H1 (cell line): ENCODE data around the gene PARD6B. TPM values are rescaled to one million over a fixed set of nuclear protein-coding genes. Genes with fewer than 3 reads are reported as not detected.

Experiments used
- CTCF ChIA-PET: fragments of 300-600 bp; sonication (Branson Sonifier 250); formaldehyde crosslinking; loops from one replicate; lab custom pipeline; 2021; ENCODE audit not compliant: partially characterized antibody; lab: Charles Lee
- POLR2A ChIA-PET: fragments of 300-600 bp; sonication (Branson Sonifier 250); formaldehyde crosslinking; loops from one replicate; lab custom pipeline; 2021; ENCODE audit warnings: inconsistent platforms; ENCODE audit not compliant: partially characterized antibody; lab: Charles Lee
- DNase-seq, 2 experiments: peaks; one replicate each; pipeline versions ENCODE4 v3.0.0 to v3.0.0-alpha.2; 2010 to 2022; ENCODE audit warnings: low spot score in 2 of 2, low read depth in 1 of 2, mixed read lengths in 1 of 2
- FAIRE-seq: peaks from 2 replicates; lab custom pipeline; 2011; peaks lifted over from hg19 to GRCh38; lab: Jason Lieb, UNC
- H2AFZ ChIP-seq: 2 replicates; pipeline ENCODE4 v1.8.1; 2012; ENCODE audit warnings: low read length, inconsistent platforms
- H2AK5ac ChIP-seq: 2 replicates; pipeline ENCODE4 v1.6.1; 2013; ENCODE audit warnings: low read depth, low read length
- H2BK120ac ChIP-seq: replicated peaks from 2 replicates; pipeline ENCODE3; 2013; ENCODE audit warnings: low read depth, low read length, inconsistent platforms
- H2BK12ac ChIP-seq: 2 replicates; pipeline ENCODE4 v1.6.1; 2013; ENCODE audit warnings: low read depth, low read length
- H2BK15ac ChIP-seq: 2 replicates; pipeline ENCODE4 v1.6.1; 2013; ENCODE audit warnings: low read length
- H2BK20ac ChIP-seq: 2 replicates; pipeline ENCODE4 v1.6.1; 2013; ENCODE audit warnings: low read length
- H2BK5ac ChIP-seq: 2 replicates; pipeline ENCODE4 v1.6.1; 2013; ENCODE audit warnings: low read depth, low read length
- H3K14ac ChIP-seq: 2 replicates; pipeline ENCODE4 v1.6.1; 2013; ENCODE audit warnings: inconsistent platforms; ENCODE audit not compliant: insufficient read length
- H3K18ac ChIP-seq: 2 replicates; pipeline ENCODE4 v1.6.1; 2013; ENCODE audit warnings: low read length; ENCODE audit errors: extremely low read depth
- H3K23ac ChIP-seq: 2 replicates; pipeline ENCODE4 v1.6.1; 2013; ENCODE audit warnings: inconsistent platforms; ENCODE audit not compliant: insufficient read length
- H3K23me2 ChIP-seq: 2 replicates; pipeline ENCODE4 v1.6.1; 2013; ENCODE audit warnings: low read depth, low read length
- H3K27ac ChIP-seq: 2 replicates; pipeline ENCODE4 v1.6.1; 2011; ENCODE audit warnings: low read depth, low read length, inconsistent platforms
- H3K27me3 ChIP-seq, 4 experiments: replicated peaks in 1 of 4; 1 replicate in 1 of 4; 2 replicates in 3 of 4; pipeline versions ENCODE4 v1.6.1 to v1.8.1; 2011 to 2013; ENCODE audit warnings: low read length in 3 of 4, mild to moderate bottlenecking in 3 of 4, inconsistent platforms in 2 of 4, mixed read lengths in 2 of 4, moderate library complexity in 1 of 4; ENCODE audit not compliant: control insufficient read depth in 3 of 4, insufficient read depth in 3 of 4; ENCODE audit errors: extremely low read depth in 1 of 4
- H3K36me3 ChIP-seq, 4 experiments: 2 replicates each; pipeline versions ENCODE4 v1.6.1 to v1.8.1; 2011 to 2013; ENCODE audit warnings: mild to moderate bottlenecking in 4 of 4, low read length in 3 of 4, moderate library complexity in 2 of 4, control low read depth in 1 of 4, inconsistent platforms in 1 of 4; ENCODE audit not compliant: insufficient read depth in 4 of 4, control insufficient read depth in 2 of 4
- H3K4ac ChIP-seq: replicated peaks from 2 replicates; pipeline ENCODE3; 2013; ENCODE audit warnings: low read length, low read depth, mixed read lengths, inconsistent platforms; ENCODE audit not compliant: insufficient read length
- H3K4me1 ChIP-seq, 4 experiments: replicated peaks in 1 of 4; 1 replicate in 1 of 4; 2 replicates in 3 of 4; pipeline versions ENCODE4 v1.6.1 to v1.8.1; 2011 to 2013; ENCODE audit warnings: low read length in 3 of 4, inconsistent platforms in 2 of 4, mixed read lengths in 1 of 4; ENCODE audit not compliant: insufficient read depth in 4 of 4, control insufficient read depth in 3 of 4
- H3K4me2 ChIP-seq, 2 experiments: 2 replicates each; pipeline versions ENCODE4 v1.6.1 to v1.8.1; 2011 to 2013; ENCODE audit warnings: low read depth in 2 of 2, low read length in 2 of 2, control low read depth in 1 of 2, inconsistent platforms in 1 of 2, mild to moderate bottlenecking in 1 of 2; ENCODE audit not compliant: insufficient read depth in 1 of 2
- H3K4me3 ChIP-seq, 4 experiments: fragments of 200-600, 300-600 bp in 1 of 4; sonication (generic), shearing (Covaris generic), sonication (Bioruptor Twin) in 1 of 4; 2 replicates each; pipeline versions ENCODE4 v1.5.1 to v1.8.1; 2011 to 2016; ENCODE audit warnings: low read length in 4 of 4, low read depth in 3 of 4, control low read depth in 2 of 4, inconsistent platforms in 2 of 4, mild to moderate bottlenecking in 2 of 4, mixed read lengths in 1 of 4, moderate library complexity in 1 of 4; ENCODE audit not compliant: insufficient read depth in 2 of 4; ENCODE audit errors: extremely low read depth in 1 of 4
- H3K56ac ChIP-seq: replicated peaks from 2 replicates; pipeline ENCODE3; 2013; ENCODE audit warnings: low read depth, mild to moderate bottlenecking, mixed read lengths, low read length, inconsistent platforms; ENCODE audit not compliant: insufficient read length
- H3K79me1 ChIP-seq: 2 replicates; pipeline ENCODE4 v1.6.1; 2013; ENCODE audit warnings: low read depth, low read length, control low read depth
- H3K79me2 ChIP-seq, 2 experiments: 2 replicates each; pipeline versions ENCODE4 v1.6.1 to v1.8.1; 2012 to 2013; ENCODE audit warnings: low read length in 2 of 2, mild to moderate bottlenecking in 2 of 2, inconsistent platforms in 1 of 2; ENCODE audit not compliant: insufficient read depth in 2 of 2, control insufficient read depth in 1 of 2
- H3K9ac ChIP-seq, 4 experiments: replicated peaks in 1 of 4; 1 replicate in 1 of 4; 2 replicates in 3 of 4; pipeline versions ENCODE4 v1.6.1 to v1.8.1; 2011 to 2013; ENCODE audit warnings: low read depth in 3 of 4, low read length in 3 of 4, control low read depth in 2 of 4, mild to moderate bottlenecking in 2 of 4, moderate library complexity in 2 of 4, inconsistent platforms in 1 of 4; ENCODE audit errors: extremely low read depth in 1 of 4
- H3K9me3 ChIP-seq, 2 experiments: 2 replicates each; pipeline versions ENCODE4 v1.6.1 to v1.8.1; 2012 to 2013; ENCODE audit warnings: mild to moderate bottlenecking in 2 of 2, moderate library complexity in 2 of 2, control low read depth in 1 of 2, inconsistent platforms in 1 of 2, low read depth in 1 of 2, low read length in 1 of 2, mixed read lengths in 1 of 2; ENCODE audit not compliant: insufficient read depth in 2 of 2
- H4K20me1 ChIP-seq, 2 experiments: replicated peaks in 1 of 2; 2 replicates each; pipeline versions ENCODE3 to v1.8.1; 2011 to 2013; ENCODE audit warnings: inconsistent platforms in 2 of 2, low read length in 2 of 2, mild to moderate bottlenecking in 1 of 2; ENCODE audit not compliant: insufficient read depth in 2 of 2, control insufficient read depth in 1 of 2
- H4K5ac ChIP-seq: 2 replicates; pipeline ENCODE4 v1.6.1; 2013; ENCODE audit warnings: low read length, low read depth, mixed read lengths, inconsistent platforms; ENCODE audit not compliant: insufficient read length
- H4K8ac ChIP-seq: 2 replicates; pipeline ENCODE4 v1.8.0; 2013; ENCODE audit warnings: mild to moderate bottlenecking, moderate library complexity, low read length, inconsistent platforms; ENCODE audit not compliant: insufficient read depth; ENCODE audit errors: extremely low read depth
- H4K91ac ChIP-seq: replicated peaks from 2 replicates; pipeline ENCODE3; 2013; ENCODE audit warnings: low read length, mixed read lengths, inconsistent platforms; ENCODE audit not compliant: insufficient read length
- BRCA1 ChIP-seq: IDR thresholded peaks from 2 replicates; pipeline ENCODE4 v1.6.1; 2012; ENCODE audit warnings: low read depth, low read length, improper control_type of control experiment
- CEBPB ChIP-seq: IDR thresholded peaks from 2 replicates; pipeline ENCODE4 v1.6.1; 2012; ENCODE audit warnings: low read depth, low read length
- CHD1 ChIP-seq: IDR thresholded peaks from 2 replicates; pipeline ENCODE4 v1.6.1; 2012; ENCODE audit warnings: low read depth, low read length, improper control_type of control experiment
- EP300 ChIP-seq, 2 experiments: IDR thresholded peaks; 1 replicate in 1 of 2; 2 replicates in 1 of 2; pipeline ENCODE4 v1.6.1; 2011 to 2012; ENCODE audit warnings: low read depth in 2 of 2, low read length in 2 of 2, mild to moderate bottlenecking in 2 of 2, borderline replicate concordance in 1 of 2, inconsistent platforms in 1 of 2, moderate library complexity in 1 of 2
- JUN ChIP-seq: IDR thresholded peaks from 2 replicates; pipeline ENCODE4 v1.6.1; 2011; ENCODE audit warnings: low read depth, mild to moderate bottlenecking, improper control_type of control experiment, low read length
- MAFK ChIP-seq: IDR thresholded peaks from 2 replicates; pipeline ENCODE4 v1.6.1; 2012; ENCODE audit warnings: low read depth, mild to moderate bottlenecking, improper control_type of control experiment, low read length
- PHF8 ChIP-seq: fragments of 200-600 bp; sonication (generic); conservative IDR thresholded peaks from 2 replicates; pipeline ENCODE4 v1.7.1; 2012; ENCODE audit warnings: low read depth, mild to moderate bottlenecking, inconsistent platforms, low read length, moderate library complexity
- POLR2AphosphoS5 ChIP-seq: IDR thresholded peaks from 2 replicates; pipeline ENCODE4 v1.6.1; 2011; ENCODE audit warnings: low read depth, low read length
- SP1 ChIP-seq: IDR thresholded peaks from 2 replicates; pipeline ENCODE4 v1.6.1; 2011; ENCODE audit warnings: low read depth, low read length
- SUZ12 ChIP-seq: fragments of 200-600 bp; sonication (generic); IDR thresholded peaks from 2 replicates; pipeline ENCODE4 v1.6.1; 2012; ENCODE audit warnings: mild to moderate bottlenecking, inconsistent platforms, low read length, moderate library complexity, mixed read lengths
- WGBS, 2 experiments: shearing (Covaris generic) in 1 of 2; methylation state at CpG; one replicate each; pipeline versions ENCODE4 v1.1.6 to v1.1.7; 2013 to 2015; ENCODE audit warnings: low lambda C conversion rate in 2 of 2, mixed read lengths in 2 of 2, inconsistent platforms in 1 of 2, low coverage in 1 of 2, missing lambda C conversion rate in 1 of 2; ENCODE audit not compliant: insufficient replicate concordance in 2 of 2, insufficient coverage in 1 of 2, insufficient read length in 1 of 2; ENCODE audit errors: extremely low coverage in 1 of 2, missing lambda C conversion rate in 1 of 2; 5-methylcytosine and 5-hydroxymethylcytosine counted together
- polyA plus RNA-seq, 7 experiments: library from polyadenylated mRNA; depleted of rRNA in 3 of 7; stranded (reverse) in 5 of 7; unstranded in 2 of 7; fragments of >200 nt in 5 of 7; fragments of 200-250 nt in 2 of 7; gene quantifications; 1 replicate in 5 of 7; 2 replicates in 1 of 7; 4 replicates in 1 of 7; pipeline versions ENCODE4 v1.2.1 to v1.2.3, GENCODE V29; 2011 to 2013; ENCODE audit warnings: missing spikeins in 2 of 7, mixed read lengths in 2 of 7
- total RNA-seq: library from RNA; stranded (reverse); fragmentation: NEBNext Ultra II Directional; extraction: Animal tissue kit (Norgen Biotek cat#: 25700); gene quantifications from 2 replicates; pipeline ENCODE4 v1.2.1, GENCODE V29; 2021
- TF ChIP-seq, protein P1 (sequence below): IDR thresholded peaks from 2 replicates; pipeline ENCODE4 v1.6.1; 2011; ENCODE audit warnings: low read length, improper control_type of control experiment
- TF ChIP-seq, protein P2 (sequence below): IDR thresholded peaks from 2 replicates; pipeline ENCODE4 v1.6.1; 2012; ENCODE audit warnings: low read length, inconsistent platforms

Gene PARD6B
- total and polyA plus RNA-seq, 2 of the 8 experiments (the other 6 are each of a cell fraction or from before 2014, with no cell fraction given), result 5.2 to 34.1 TPM

DNA sequence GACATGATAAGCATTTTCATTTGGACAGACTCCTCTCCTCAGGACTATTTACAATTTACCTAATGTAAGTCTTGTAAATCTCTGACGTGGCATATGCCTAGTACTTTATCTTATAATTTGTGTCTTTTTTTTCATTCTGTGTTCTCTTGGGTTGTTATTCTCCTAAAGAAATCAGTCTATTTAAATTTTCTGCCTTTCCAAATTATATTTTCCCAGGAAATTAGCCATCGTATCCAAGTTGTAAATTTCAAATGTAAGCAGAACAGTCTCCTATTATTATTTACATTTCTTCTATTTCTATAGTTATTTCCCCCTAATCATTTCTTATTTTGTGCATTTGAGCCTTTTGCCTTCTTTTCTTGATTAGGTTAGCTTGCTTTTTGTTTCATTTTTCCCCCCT, 46.0 kb downstream of the PARD6B start:
- Histone ChIP-seq H4K5ac (no peak overlapping the region), H3K23ac (no peak overlapping the region), H3K14ac (no peak overlapping the region), H2BK15ac (no peak overlapping the region), H2BK12ac (no peak overlapping the region), H2BK20ac (no peak overlapping the region), H3K27ac (no peak overlapping the region), H4K91ac (no peak overlapping the region), H3K4ac (no peak overlapping the region), H3K4me1 (peaks cover 0 to 4% (median under 1%) of the 10 kb centered on the region in 4 experiments; a peak in 2 of 7 replicates), H2AK5ac (no peak overlapping the region), H3K18ac (no peak overlapping the region), H3K9ac (no peak overlapping the region), H3K9me3 (no peaks in the 10 kb centered on the region), H2BK5ac (no peak overlapping the region), H4K8ac (no peak overlapping the region), H3K36me3 (no peaks in the 10 kb centered on the region), H2AFZ (no peak overlapping the region), H3K27me3 (no peaks in the 10 kb centered on the region), H3K79me2 (no peaks in the 10 kb centered on the region), H3K79me1 (no peaks in the 10 kb centered on the region), H4K20me1 (no peaks in the 10 kb centered on the region), H3K4me2 (no peak overlapping the region), H3K56ac (no peak overlapping the region), H3K23me2 (no peaks in the 10 kb centered on the region), H3K4me3 (no peak overlapping the region), H2BK120ac (no peak overlapping the region)
- FAIRE-seq (no peak), DNase-seq (no peak)
- POLR2A ChIA-PET, result no interaction called here
- 87% methylated on average over 2 of the region's 2 CpGs; no CpG with 5 or more reads in 1 of the 2 experiments for WGBS, 2 experiments
- CTCF ChIA-PET, result interaction anchor here (1.0 to 1.9 kb wide), 5 partner anchors 11 to 161 kb away, joined by 3 to 8 read pairs (median 4); no protein-coding TSS in a partner anchor
- TF ChIP-seq JUN (no peak), SUZ12 (no peak), PHF8 (no peak), EP300 (IDR thresholded peaks at IDR 0.05; ENCODE audit: borderline replicate concordance in 1 of 2, low read depth in 2 of 2, low read length in 2 of 2) (no peak), BRCA1 (no peak), CEBPB (no peak), SP1 (no peak), CHD1 (no peak), MAFK (no peak), POLR2AphosphoS5 (no peak)
- TF ChIP-seq, protein P1, sequence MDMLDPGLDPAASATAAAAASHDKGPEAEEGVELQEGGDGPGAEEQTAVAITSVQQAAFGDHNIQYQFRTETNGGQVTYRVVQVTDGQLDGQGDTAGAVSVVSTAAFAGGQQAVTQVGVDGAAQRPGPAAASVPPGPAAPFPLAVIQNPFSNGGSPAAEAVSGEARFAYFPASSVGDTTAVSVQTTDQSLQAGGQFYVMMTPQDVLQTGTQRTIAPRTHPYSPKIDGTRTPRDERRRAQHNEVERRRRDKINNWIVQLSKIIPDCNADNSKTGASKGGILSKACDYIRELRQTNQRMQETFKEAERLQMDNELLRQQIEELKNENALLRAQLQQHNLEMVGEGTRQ, result no peak
- TF ChIP-seq, protein P2, sequence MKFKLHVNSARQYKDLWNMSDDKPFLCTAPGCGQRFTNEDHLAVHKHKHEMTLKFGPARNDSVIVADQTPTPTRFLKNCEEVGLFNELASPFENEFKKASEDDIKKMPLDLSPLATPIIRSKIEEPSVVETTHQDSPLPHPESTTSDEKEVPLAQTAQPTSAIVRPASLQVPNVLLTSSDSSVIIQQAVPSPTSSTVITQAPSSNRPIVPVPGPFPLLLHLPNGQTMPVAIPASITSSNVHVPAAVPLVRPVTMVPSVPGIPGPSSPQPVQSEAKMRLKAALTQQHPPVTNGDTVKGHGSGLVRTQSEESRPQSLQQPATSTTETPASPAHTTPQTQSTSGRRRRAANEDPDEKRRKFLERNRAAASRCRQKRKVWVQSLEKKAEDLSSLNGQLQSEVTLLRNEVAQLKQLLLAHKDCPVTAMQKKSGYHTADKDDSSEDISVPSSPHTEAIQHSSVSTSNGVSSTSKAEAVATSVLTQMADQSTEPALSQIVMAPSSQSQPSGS, result no peak
